Hematopoietic multipotent progenitor cell treated with erythropoietin and hydrocortisone succinate and interleukin-3 and kit ligand, for 6 days (in vitro differentiated cells): ENCODE measurements around the gene BCL2L13.

Experiments
- DNase-seq: peaks from one replicate; pipeline ENCODE4 v3.0.0-alpha.2; 2015

BCL2L13 gene

GRCh38 chr22:17767233-17768065 is 128.9 kb downstream of the BCL2L13 start:
- no peak for DNase-seq

GRCh38 chr22:17769013-17769715 is 130.6 kb downstream of the BCL2L13 start:
- no peak for DNase-seq

- no peak for DNase-seq
Observed at GRCh38 chr22:17769716-17770082, 131.1 kb downstream of the BCL2L13 start.

GRCh38 chr22:17770180-17771077 is 131.9 kb downstream of the BCL2L13 start:
- no peak for DNase-seq

GRCh38 chr22:17772249-17772957 is 133.8 kb downstream of the BCL2L13 start:
- DNase-seq: no peak

- peak; percentile 44 for DNase-seq
Observed at GRCh38 chr22:17772958-17773605, 134.5 kb downstream of the BCL2L13 start.

- peak; percentile 65 for DNase-seq
Observed at GRCh38 chr22:17773606-17774205, 135.1 kb downstream of the BCL2L13 start.

- peak; percentile 74 for DNase-seq
Observed at GRCh38 chr22:17774206-17774925, 135.8 kb downstream of the BCL2L13 start, which contains the start of gene BID. Gene BID (minus strand): TSS chr22:17774469. CDS start chr22:17750116, 24,353 bp downstream.

- no peak for DNase-seq
Observed at GRCh38 chr22:17774926-17775685, 136.5 kb downstream of the BCL2L13 start.

GRCh38 chr22:17775781-17776465 is 137.4 kb downstream of the BCL2L13 start:
- no peak for DNase-seq

GRCh38 chr22:17777005-17777716 is 138.6 kb downstream of the BCL2L13 start:
- DNase-seq: peak; percentile 85

GRCh38 chr22:17777717-17778044 is 139.1 kb downstream of the BCL2L13 start:
- DNase-seq: no peak

GRCh38 chr22:17778412-17778976 is 139.9 kb downstream of the BCL2L13 start:
- no peak for DNase-seq

GRCh38 chr22:17779286-17780115 is 140.9 kb downstream of the BCL2L13 start:
- DNase-seq: no peak

- DNase-seq: no peak
Observed at GRCh38 chr22:17780116-17780740, 141.7 kb downstream of the BCL2L13 start.
